Muscle of back (tissue), 13 donors: ENCODE results near the gene FKBP1C. TPM values are rescaled to one million over a fixed set of nuclear protein-coding genes. Genes with fewer than 3 reads are reported as not detected.
"Not testable (repeated sequence)": the region's sequence is repeated elsewhere in the genome, so short reads cannot be mapped to it uniquely, and the experiment has no call there.

Experiments
- DNase-seq, 3 donors: peaks; one replicate each; pipeline versions ENCODE4 v3.0.0 to v3.0.0-alpha.2; 2013
- long read RNA-seq, 9 donors: transcript quantifications; one replicate each; lab custom pipeline, GENCODE V29; 2026
- polyA plus RNA-seq, 10 donors: library from polyadenylated mRNA; unstranded; fragments of 120-200 nt; gene quantifications; one replicate each; pipeline ENCODE4 v1.2.1, GENCODE V29; 2013; ENCODE audit not compliant: insufficient read length in 10 of 10

Gene FKBP1C
- polyA plus RNA-seq = 1 to 10 TPM in 6 of 10 donors, under 1 TPM in 4; 0.17 to 3.7 (median 2.1) TPM
- long read RNA-seq, donor 1, transcript FKBP1C-201 (1 exons, 1,579 nt) = major isoform, 23 of 23 reads
- long read RNA-seq, donor 1, partial matches to known transcripts = 0 of 23 reads
- long read RNA-seq, donor 1, other reads (novel, unspliced or antisense) = 0 of 23 reads
- long read RNA-seq, donor 2, transcript FKBP1C-201 (1 exons, 1,579 nt) = major isoform, 14 of 14 reads
- long read RNA-seq, donor 2, partial matches to known transcripts = 0 of 14 reads
- long read RNA-seq, donor 2, other reads (novel, unspliced or antisense) = 0 of 14 reads
- long read RNA-seq, donor 3, partial matches to known transcripts = 0 of 4 reads
- long read RNA-seq, donor 3, other reads (novel, unspliced or antisense) = 0 of 4 reads
- long read RNA-seq, donor 4, transcript FKBP1C-201 (1 exons, 1,579 nt) = major isoform, 7 of 7 reads
- long read RNA-seq, donor 4, partial matches to known transcripts = 0 of 7 reads
- long read RNA-seq, donor 4, other reads (novel, unspliced or antisense) = 0 of 7 reads
- long read RNA-seq, donor 5, transcript FKBP1C-201 (1 exons, 1,579 nt) = major isoform, 9 of 9 reads
- long read RNA-seq, donor 5, partial matches to known transcripts = 0 of 9 reads
- long read RNA-seq, donor 5, other reads (novel, unspliced or antisense) = 0 of 9 reads
- long read RNA-seq, donor 6, transcript FKBP1C-201 (1 exons, 1,579 nt) = major isoform, 22 of 22 reads
- long read RNA-seq, donor 6, partial matches to known transcripts = 0 of 22 reads
- long read RNA-seq, donor 6, other reads (novel, unspliced or antisense) = 0 of 22 reads
- long read RNA-seq, donor 7, transcript FKBP1C-201 (1 exons, 1,579 nt) = major isoform, 13 of 13 reads
- long read RNA-seq, donor 7, partial matches to known transcripts = 0 of 13 reads
- long read RNA-seq, donor 7, other reads (novel, unspliced or antisense) = 0 of 13 reads
- long read RNA-seq, donor 8, transcript FKBP1C-201 (1 exons, 1,579 nt) = major isoform, 25 of 25 reads
- long read RNA-seq, donor 8, partial matches to known transcripts = 0 of 25 reads
- long read RNA-seq, donor 8, other reads (novel, unspliced or antisense) = 0 of 25 reads
- long read RNA-seq, donor 9, partial matches to known transcripts = 0 of 1 reads
- long read RNA-seq, donor 9, other reads (novel, unspliced or antisense) = 0 of 1 reads

- DNase-seq = not testable (repeated sequence)
Measured at GRCh38 chr6:63211343-63211742, at the start of gene FKBP1C. Gene FKBP1C, plus strand, starts transcription at chr6:63211469.

GRCh38 chr6:63164047-63164803 is 47.0 kb upstream of the FKBP1C start:
- not testable (repeated sequence) for DNase-seq

- DNase-seq = no peak
Measured at GRCh38 chr6:63174173-63174572, 37.1 kb upstream of the FKBP1C start.

GRCh38 chr6:63176181-63176580 is 35.1 kb upstream of the FKBP1C start:
- no peak for DNase-seq

GRCh38 chr6:63180367-63180766 is 30.9 kb upstream of the FKBP1C start:
- DNase-seq = no peak

GRCh38 chr6:63186970-63187369 is 24.3 kb upstream of the FKBP1C start:
- DNase-seq = no peak

- no peak for DNase-seq
Measured at GRCh38 chr6:63188828-63189227, 22.4 kb upstream of the FKBP1C start.

GRCh38 chr6:63193324-63193723 is 17.9 kb upstream of the FKBP1C start:
- DNase-seq = no peak

- DNase-seq = no peak
Measured at GRCh38 chr6:63197741-63198140, 13.5 kb upstream of the FKBP1C start.

GRCh38 chr6:63213325-63213724 is 2.1 kb downstream of the FKBP1C start:
- no peak for DNase-seq

GRCh38 chr6:63214816-63215215 is 3.5 kb downstream of the FKBP1C start:
- no peak for DNase-seq

GRCh38 chr6:63224179-63224578 is 12.9 kb downstream of the FKBP1C start:
- DNase-seq = no peak

GRCh38 chr6:63225987-63226386 is 14.7 kb downstream of the FKBP1C start:
- DNase-seq = not testable (repeated sequence)

GRCh38 chr6:63227928-63228894 is 16.9 kb downstream of the FKBP1C start:
- not testable (repeated sequence) for DNase-seq

- not testable (repeated sequence) for DNase-seq
Measured at GRCh38 chr6:63230027-63230426, 18.8 kb downstream of the FKBP1C start.

- not testable (repeated sequence) for DNase-seq
Measured at GRCh38 chr6:63230511-63230910, 19.2 kb downstream of the FKBP1C start.

GRCh38 chr6:63236398-63236817 is 25.1 kb downstream of the FKBP1C start:
- no peak for DNase-seq

- no peak for DNase-seq
Measured at GRCh38 chr6:63245420-63245819, 34.2 kb downstream of the FKBP1C start.

- no peak for DNase-seq
Measured at GRCh38 chr6:63245909-63246308, 34.6 kb downstream of the FKBP1C start.

GRCh38 chr6:63246581-63246980 is 35.3 kb downstream of the FKBP1C start:
- no peak for DNase-seq
